ENCODE data around the gene GSC2.

DNA sequence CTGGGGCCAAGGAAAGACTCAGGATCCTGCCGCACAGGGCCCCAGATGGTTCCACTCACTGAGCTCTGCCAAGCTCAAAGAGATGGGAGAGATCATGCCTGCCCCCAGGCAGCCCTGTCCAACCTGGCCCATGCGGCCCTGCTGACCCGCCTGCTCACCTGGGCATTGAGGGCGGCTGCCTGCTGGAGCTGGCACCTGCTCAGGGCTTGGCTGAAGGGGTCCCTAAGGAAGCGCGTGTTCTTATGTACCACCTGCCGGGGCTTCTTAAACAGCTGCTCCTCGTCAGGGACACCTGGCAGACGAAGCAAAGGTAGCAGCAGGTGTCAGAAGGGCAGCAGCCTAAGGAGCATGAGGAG, 11.1 kb downstream of the GSC2 start:
- TF ChIP-seq ZBTB8A (IDR thresholded peaks at IDR 0.05; ENCODE audit: partially characterized antibody) (no peak), POLR2A (conservative IDR thresholded peaks at IDR 0.05) (no peak), CEBPB (tag; IDR thresholded peaks at IDR 0.05) (no peak), JUNB (CRISPR knock-in tag; conservative IDR thresholded peaks at IDR 0.05) (no peak), PCBP1 (IDR thresholded peaks at IDR 0.05; ENCODE audit: low read depth, low read length, poor library complexity, severe bottlenecking) (no peak), EP300 (IDR thresholded peaks at IDR 0.05; ENCODE audit: low read length) (no peak), SIN3B (IDR thresholded peaks at IDR 0.05; ENCODE audit: low read depth) (no peak)

Data from K562 (cell line).